H1 (cell line): ENCODE results near the gene TBC1D23. TPM values are rescaled to one million over a fixed set of nuclear protein-coding genes. Genes with fewer than 3 reads are reported as not detected.
"Not testable (repeated sequence)": the region's sequence is repeated elsewhere in the genome, so short reads cannot be mapped to it uniquely, and the experiment has no call there.

Experiments used
- CTCF ChIA-PET: fragments of 300-600 bp; sonication (Branson Sonifier 250); formaldehyde crosslinking; loops from one replicate; lab custom pipeline; 2021; ENCODE audit not compliant: partially characterized antibody; lab: Charles Lee
- POLR2A ChIA-PET: fragments of 300-600 bp; sonication (Branson Sonifier 250); formaldehyde crosslinking; loops from one replicate; lab custom pipeline; 2021; ENCODE audit warnings: inconsistent platforms; ENCODE audit not compliant: partially characterized antibody; lab: Charles Lee
- DNase-seq, 2 experiments: peaks; one replicate each; pipeline versions ENCODE4 v3.0.0 to v3.0.0-alpha.2; 2010 to 2022; ENCODE audit warnings: low spot score in 2 of 2, low read depth in 1 of 2, mixed read lengths in 1 of 2
- FAIRE-seq: peaks from 2 replicates; lab custom pipeline; 2011; peaks lifted over from hg19 to GRCh38; lab: Jason Lieb, UNC
- H2AFZ ChIP-seq: 2 replicates; pipeline ENCODE4 v1.8.1; 2012; ENCODE audit warnings: low read length, inconsistent platforms
- H2AK5ac ChIP-seq: 2 replicates; pipeline ENCODE4 v1.6.1; 2013; ENCODE audit warnings: low read depth, low read length
- H2BK120ac ChIP-seq: replicated peaks from 2 replicates; pipeline ENCODE3; 2013; ENCODE audit warnings: low read depth, low read length, inconsistent platforms
- H2BK12ac ChIP-seq: 2 replicates; pipeline ENCODE4 v1.6.1; 2013; ENCODE audit warnings: low read depth, low read length
- H2BK15ac ChIP-seq: 2 replicates; pipeline ENCODE4 v1.6.1; 2013; ENCODE audit warnings: low read length
- H2BK20ac ChIP-seq: 2 replicates; pipeline ENCODE4 v1.6.1; 2013; ENCODE audit warnings: low read length
- H2BK5ac ChIP-seq: 2 replicates; pipeline ENCODE4 v1.6.1; 2013; ENCODE audit warnings: low read depth, low read length
- H3K14ac ChIP-seq: 2 replicates; pipeline ENCODE4 v1.6.1; 2013; ENCODE audit warnings: inconsistent platforms; ENCODE audit not compliant: insufficient read length
- H3K18ac ChIP-seq: 2 replicates; pipeline ENCODE4 v1.6.1; 2013; ENCODE audit warnings: low read length; ENCODE audit errors: extremely low read depth
- H3K23ac ChIP-seq: 2 replicates; pipeline ENCODE4 v1.6.1; 2013; ENCODE audit warnings: inconsistent platforms; ENCODE audit not compliant: insufficient read length
- H3K23me2 ChIP-seq: 2 replicates; pipeline ENCODE4 v1.6.1; 2013; ENCODE audit warnings: low read depth, low read length
- H3K27ac ChIP-seq: 2 replicates; pipeline ENCODE4 v1.6.1; 2011; ENCODE audit warnings: low read depth, low read length, inconsistent platforms
- H3K27me3 ChIP-seq, 4 experiments: replicated peaks in 1 of 4; 1 replicate in 1 of 4; 2 replicates in 3 of 4; pipeline versions ENCODE4 v1.6.1 to v1.8.1; 2011 to 2013; ENCODE audit warnings: low read length in 3 of 4, mild to moderate bottlenecking in 3 of 4, inconsistent platforms in 2 of 4, mixed read lengths in 2 of 4, moderate library complexity in 1 of 4; ENCODE audit not compliant: control insufficient read depth in 3 of 4, insufficient read depth in 3 of 4; ENCODE audit errors: extremely low read depth in 1 of 4
- H3K36me3 ChIP-seq, 4 experiments: 2 replicates each; pipeline versions ENCODE4 v1.6.1 to v1.8.1; 2011 to 2013; ENCODE audit warnings: mild to moderate bottlenecking in 4 of 4, low read length in 3 of 4, moderate library complexity in 2 of 4, control low read depth in 1 of 4, inconsistent platforms in 1 of 4; ENCODE audit not compliant: insufficient read depth in 4 of 4, control insufficient read depth in 2 of 4
- H3K4ac ChIP-seq: replicated peaks from 2 replicates; pipeline ENCODE3; 2013; ENCODE audit warnings: low read length, low read depth, mixed read lengths, inconsistent platforms; ENCODE audit not compliant: insufficient read length
- H3K4me1 ChIP-seq, 4 experiments: replicated peaks in 1 of 4; 1 replicate in 1 of 4; 2 replicates in 3 of 4; pipeline versions ENCODE4 v1.6.1 to v1.8.1; 2011 to 2013; ENCODE audit warnings: low read length in 3 of 4, inconsistent platforms in 2 of 4, mixed read lengths in 1 of 4; ENCODE audit not compliant: insufficient read depth in 4 of 4, control insufficient read depth in 3 of 4
- H3K4me2 ChIP-seq, 2 experiments: 2 replicates each; pipeline versions ENCODE4 v1.6.1 to v1.8.1; 2011 to 2013; ENCODE audit warnings: low read depth in 2 of 2, low read length in 2 of 2, control low read depth in 1 of 2, inconsistent platforms in 1 of 2, mild to moderate bottlenecking in 1 of 2; ENCODE audit not compliant: insufficient read depth in 1 of 2
- H3K4me3 ChIP-seq, 4 experiments: fragments of 200-600, 300-600 bp in 1 of 4; sonication (generic), shearing (Covaris generic), sonication (Bioruptor Twin) in 1 of 4; 2 replicates each; pipeline versions ENCODE4 v1.5.1 to v1.8.1; 2011 to 2016; ENCODE audit warnings: low read length in 4 of 4, low read depth in 3 of 4, control low read depth in 2 of 4, inconsistent platforms in 2 of 4, mild to moderate bottlenecking in 2 of 4, mixed read lengths in 1 of 4, moderate library complexity in 1 of 4; ENCODE audit not compliant: insufficient read depth in 2 of 4; ENCODE audit errors: extremely low read depth in 1 of 4
- H3K56ac ChIP-seq: replicated peaks from 2 replicates; pipeline ENCODE3; 2013; ENCODE audit warnings: low read depth, mild to moderate bottlenecking, mixed read lengths, low read length, inconsistent platforms; ENCODE audit not compliant: insufficient read length
- H3K79me1 ChIP-seq: 2 replicates; pipeline ENCODE4 v1.6.1; 2013; ENCODE audit warnings: low read depth, low read length, control low read depth
- H3K79me2 ChIP-seq, 2 experiments: 2 replicates each; pipeline versions ENCODE4 v1.6.1 to v1.8.1; 2012 to 2013; ENCODE audit warnings: low read length in 2 of 2, mild to moderate bottlenecking in 2 of 2, inconsistent platforms in 1 of 2; ENCODE audit not compliant: insufficient read depth in 2 of 2, control insufficient read depth in 1 of 2
- H3K9ac ChIP-seq, 4 experiments: replicated peaks in 1 of 4; 1 replicate in 1 of 4; 2 replicates in 3 of 4; pipeline versions ENCODE4 v1.6.1 to v1.8.1; 2011 to 2013; ENCODE audit warnings: low read depth in 3 of 4, low read length in 3 of 4, control low read depth in 2 of 4, mild to moderate bottlenecking in 2 of 4, moderate library complexity in 2 of 4, inconsistent platforms in 1 of 4; ENCODE audit errors: extremely low read depth in 1 of 4
- H3K9me3 ChIP-seq, 2 experiments: 2 replicates each; pipeline versions ENCODE4 v1.6.1 to v1.8.1; 2012 to 2013; ENCODE audit warnings: mild to moderate bottlenecking in 2 of 2, moderate library complexity in 2 of 2, control low read depth in 1 of 2, inconsistent platforms in 1 of 2, low read depth in 1 of 2, low read length in 1 of 2, mixed read lengths in 1 of 2; ENCODE audit not compliant: insufficient read depth in 2 of 2
- H4K20me1 ChIP-seq, 2 experiments: replicated peaks in 1 of 2; 2 replicates each; pipeline versions ENCODE3 to v1.8.1; 2011 to 2013; ENCODE audit warnings: inconsistent platforms in 2 of 2, low read length in 2 of 2, mild to moderate bottlenecking in 1 of 2; ENCODE audit not compliant: insufficient read depth in 2 of 2, control insufficient read depth in 1 of 2
- H4K5ac ChIP-seq: 2 replicates; pipeline ENCODE4 v1.6.1; 2013; ENCODE audit warnings: low read length, low read depth, mixed read lengths, inconsistent platforms; ENCODE audit not compliant: insufficient read length
- H4K8ac ChIP-seq: 2 replicates; pipeline ENCODE4 v1.8.0; 2013; ENCODE audit warnings: mild to moderate bottlenecking, moderate library complexity, low read length, inconsistent platforms; ENCODE audit not compliant: insufficient read depth; ENCODE audit errors: extremely low read depth
- H4K91ac ChIP-seq: replicated peaks from 2 replicates; pipeline ENCODE3; 2013; ENCODE audit warnings: low read length, mixed read lengths, inconsistent platforms; ENCODE audit not compliant: insufficient read length
- WGBS, 2 experiments: shearing (Covaris generic) in 1 of 2; methylation state at CpG; one replicate each; pipeline versions ENCODE4 v1.1.6 to v1.1.7; 2013 to 2015; ENCODE audit warnings: low lambda C conversion rate in 2 of 2, mixed read lengths in 2 of 2, inconsistent platforms in 1 of 2, low coverage in 1 of 2, missing lambda C conversion rate in 1 of 2; ENCODE audit not compliant: insufficient replicate concordance in 2 of 2, insufficient coverage in 1 of 2, insufficient read length in 1 of 2; ENCODE audit errors: extremely low coverage in 1 of 2, missing lambda C conversion rate in 1 of 2; 5-methylcytosine and 5-hydroxymethylcytosine counted together
- polyA plus RNA-seq, 7 experiments: library from polyadenylated mRNA; depleted of rRNA in 3 of 7; stranded (reverse) in 5 of 7; unstranded in 2 of 7; fragments of >200 nt in 5 of 7; fragments of 200-250 nt in 2 of 7; gene quantifications; 1 replicate in 5 of 7; 2 replicates in 1 of 7; 4 replicates in 1 of 7; pipeline versions ENCODE4 v1.2.1 to v1.2.3, GENCODE V29; 2011 to 2013; ENCODE audit warnings: missing spikeins in 2 of 7, mixed read lengths in 2 of 7
- total RNA-seq: library from RNA; stranded (reverse); fragmentation: NEBNext Ultra II Directional; extraction: Animal tissue kit (Norgen Biotek cat#: 25700); gene quantifications from 2 replicates; pipeline ENCODE4 v1.2.1, GENCODE V29; 2021

TBC1D23 gene
- total and polyA plus RNA-seq, 2 of the 8 experiments (the other 6 are each of a cell fraction or from before 2014, with no cell fraction given), result 6.4 to 29.3 TPM

GRCh38 chr3:100272797-100273611 is 12.2 kb downstream of the TBC1D23 start:
- H3K4ac ChIP-seq, H3K14ac ChIP-seq, H3K4me2 ChIP-seq, H4K91ac ChIP-seq, H3K56ac ChIP-seq, H2BK12ac ChIP-seq, H3K9ac ChIP-seq, H3K23me2 ChIP-seq, H2BK120ac ChIP-seq, H3K27ac ChIP-seq, H3K23ac ChIP-seq, H4K20me1 ChIP-seq, H3K4me1 ChIP-seq, H2BK20ac ChIP-seq, CTCF ChIA-PET, H2AK5ac ChIP-seq, H4K5ac ChIP-seq, H3K79me1 ChIP-seq, H3K9me3 ChIP-seq, H3K36me3 ChIP-seq, H2BK5ac ChIP-seq, FAIRE-seq, DNase-seq, H4K8ac ChIP-seq, H3K27me3 ChIP-seq, H3K18ac ChIP-seq, H2BK15ac ChIP-seq, POLR2A ChIA-PET, H2AFZ ChIP-seq, H3K4me3 ChIP-seq: not testable (repeated sequence)
- WGBS, 2 experiments, result 70% methylated on average over 12 of the region's 13 CpGs; no CpG with 5 or more reads in 1 of the 2 experiments
- peaks cover 3 to 21% of the 10 kb centered on the region in 2 experiments; a peak in 3 of 4 replicates for H3K79me2 ChIP-seq
